Spleen (tissue), 11 donors: ENCODE data around the gene DRAP1. TPM values are rescaled to one million over a fixed set of nuclear protein-coding genes. Genes with fewer than 3 reads are reported as not detected.

Experiments
- DNase-seq: peaks from one replicate; pipeline ENCODE4 v3.0.0-alpha.2; 2020
- H3K27ac ChIP-seq, 8 donors: fragments of 200-600 bp; sonication (generic) in 7 of 8; 1 replicate in 4 of 8; 2 replicates in 4 of 8; pipeline versions ENCODE4 v1.5.0 to v1.8.0; 2016 to 2021; ENCODE audit warnings: inconsistent platforms in 4 of 8, mild to moderate bottlenecking in 4 of 8, moderate library complexity in 1 of 8
- H3K27me3 ChIP-seq, 7 donors: fragments of 200-600 bp; sonication (generic) in 6 of 7; replicated peaks in 1 of 7; 1 replicate in 4 of 7; 2 replicates in 3 of 7; pipeline versions ENCODE4 v1.5.0 to v1.8.0; 2016 to 2021; ENCODE audit warnings: inconsistent platforms in 3 of 7, mild to moderate bottlenecking in 1 of 7
- H3K36me3 ChIP-seq, 6 donors: fragments of 200-600 bp; sonication (generic) in 5 of 6; 1 replicate in 4 of 6; 2 replicates in 2 of 6; pipeline versions ENCODE4 v1.5.0 to v1.8.0; 2016 to 2021; ENCODE audit warnings: inconsistent platforms in 2 of 6
- H3K4me1 ChIP-seq, 6 donors: fragments of 200-600 bp; sonication (generic) in 5 of 6; 1 replicate in 3 of 6; 2 replicates in 3 of 6; pipeline versions ENCODE4 v1.5.0 to v1.8.0; 2016 to 2021; ENCODE audit warnings: inconsistent platforms in 3 of 6
- H3K4me3 ChIP-seq, 8 donors: fragments of 200-600 bp; sonication (generic) in 7 of 8; 1 replicate in 4 of 8; 2 replicates in 4 of 8; pipeline versions ENCODE4 v1.5.0 to v1.8.0; 2016 to 2021; ENCODE audit warnings: inconsistent platforms in 4 of 8, mild to moderate bottlenecking in 4 of 8, moderate library complexity in 2 of 8
- H3K9me3 ChIP-seq, 8 donors: fragments of 200-600 bp; sonication (generic) in 7 of 8; 1 replicate in 4 of 8; 2 replicates in 4 of 8; pipeline versions ENCODE4 v1.5.0 to v1.8.0; 2016 to 2021; ENCODE audit warnings: inconsistent platforms in 4 of 8
- CTCF ChIP-seq, 11 experiments: fragments of 200-600 bp in 7 of 11; fragments of 450-650 bp in 4 of 11; sonication (generic) in 4 of 11; IDR thresholded peaks in 8 of 11; conservative IDR thresholded peaks in 3 of 11; 1 replicate in 7 of 11; 2 replicates in 4 of 11; pipeline versions ENCODE4 v1.4.0 to v1.8.0; 2016 to 2021; ENCODE audit warnings: antibody characterized with exemption in 11 of 11, inconsistent platforms in 4 of 11, mild to moderate bottlenecking in 1 of 11
- POLR2A ChIP-seq, 3 donors: fragments of 450-650 bp; IDR thresholded peaks; one replicate each; pipeline ENCODE4 v1.5.1; 2017; ENCODE audit warnings: antibody characterized with exemption in 3 of 3, mild to moderate bottlenecking in 1 of 3
- POLR2AphosphoS5 ChIP-seq, 3 donors: sonication (generic); formaldehyde crosslinking; IDR thresholded peaks; one replicate each; pipeline ENCODE4 v1.5.1; 2017; ENCODE audit warnings: antibody characterized with exemption in 3 of 3
- WGBS, 5 donors: extraction: QIAGEN DNeasy Blood & Tissue Kit in 3 of 5; methylation state at CpG; one replicate each; pipeline versions ENCODE4 v1.1.5 to v1.1.7; 2013 to 2018; 5-methylcytosine and 5-hydroxymethylcytosine counted together
- intact Hi-C: fragments of 100-400 bp; cut with DNase I; formaldehyde crosslinking; loops from one replicate; pipeline ENCODE4 v1.15.0; 2023; ENCODE audit warnings: low total_unique reads
- polyA plus RNA-seq, 3 donors: library from polyadenylated mRNA; stranded (reverse); fragments of 200-250 nt; gene quantifications; one replicate each; pipeline ENCODE4 v1.2.1, GENCODE V29; 2013
- total RNA-seq, 7 donors: library from RNA; depleted of rRNA in 3 of 7; stranded (reverse); fragments of >200 nt in 3 of 7; fragmentation: NEBNext Ultra II Directional in 4 of 7; extraction: Animal tissue kit (Norgen Biotek cat#: 25700) in 4 of 7; gene quantifications; one replicate each; pipeline versions ENCODE4 v1.1.0 to v1.2.1, GENCODE V29; 2016 to 2021
- donor health status: healthy with polysubstance abuse.
- donor health status: DM: no; HTN: no; CAD: no; lungs with moderate emphysema.
- donor health status: DM: no; HTN: no; CAD: no.
- donor health status: Bipolar disorder and iron deficiency.
- donor health status: healthy.
- donor health status: DM: no; HTN: no; CAD: no.
- donor health status: DM: yes; HTN: yes; CAD: no.

The DRAP1 gene
- total and polyA plus RNA-seq, 10 donors: 58.3 to 123 (median 71.5) TPM

DNA sequence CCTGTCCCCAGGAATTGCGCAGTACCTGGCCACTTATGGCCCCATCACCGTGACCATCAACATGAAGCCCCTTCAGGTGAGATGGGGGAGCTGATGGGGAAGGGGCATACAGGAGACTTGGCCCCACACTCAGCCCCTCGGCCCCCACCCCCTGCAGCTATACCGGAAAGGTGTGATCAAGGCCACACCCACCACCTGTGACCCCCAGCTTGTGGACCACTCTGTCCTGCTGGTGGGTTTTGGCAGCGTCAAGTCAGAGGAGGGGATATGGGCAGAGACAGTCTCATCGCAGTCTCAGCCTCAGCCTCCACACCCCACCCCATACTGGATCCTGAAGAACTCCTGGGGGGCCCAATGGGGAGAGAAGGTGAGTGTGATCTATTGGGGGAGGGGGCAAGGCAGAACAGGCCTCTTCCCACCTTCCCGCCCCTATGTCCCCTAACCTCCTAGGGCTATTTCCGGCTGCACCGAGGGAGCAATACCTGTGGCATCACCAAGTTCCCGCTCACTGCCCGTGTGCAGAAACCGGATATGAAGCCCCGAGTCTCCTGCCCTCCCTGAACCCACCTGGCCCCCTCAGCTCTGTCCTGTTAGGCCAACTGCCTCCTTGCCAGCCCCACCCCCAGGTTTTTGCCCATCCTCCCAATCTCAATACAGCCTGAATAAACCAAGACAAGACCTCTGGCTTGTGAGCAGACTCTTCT, 36.0 kb upstream of the DRAP1 start:
- Histone ChIP-seq H3K27ac (no peak overlapping the region), H3K9me3 (no peaks in the 10 kb centered on the region), H3K36me3 (peaks cover 0 to 63% (median 38%) of the 10 kb centered on the region in 6 donors), H3K4me3 (no peak overlapping the region), H3K27me3 (no peaks in the 10 kb centered on the region), H3K4me1 (peaks cover 15 to 84% (median 48%) of the 10 kb centered on the region in 6 donors)
- TF ChIP-seq POLR2AphosphoS5 (IDR thresholded peaks at IDR 0.05): no peak
- TF ChIP-seq CTCF (IDR thresholded peaks at IDR 0.05 in 8 of 11, conservative IDR thresholded peaks at IDR 0.05 in 3 of 11): no peak
- no peak for TF ChIP-seq POLR2A (IDR thresholded peaks at IDR 0.05)
- peak; percentile 71 for DNase-seq
- intact Hi-C loops: no loop called here
- WGBS, 5 donors: 88 to 92% (median 91%) methylated on average over 10 to 13 of the region's 13 CpGs

GRCh38 chr11:65883786-65884715, 35.2 kb upstream of the DRAP1 start:
- peak; percentile 79 for DNase-seq
- H3K9me3 ChIP-seq: no peaks in the 10 kb centered on the region
- H3K4me1 ChIP-seq: peaks cover 15 to 85% (median 52%) of the 10 kb centered on the region in 6 donors
- intact Hi-C loops: no loop called here
- H3K4me3 ChIP-seq: no peak overlapping the region
- peak overlapping the region in 5 of 8 donors; percentile 13 to 60 (median 41) for H3K27ac ChIP-seq
- TF ChIP-seq CTCF (IDR thresholded peaks at IDR 0.05 in 8 of 11, conservative IDR thresholded peaks at IDR 0.05 in 3 of 11) (no peak), POLR2A (IDR thresholded peaks at IDR 0.05) (no peak), POLR2AphosphoS5 (IDR thresholded peaks at IDR 0.05) (no peak)
- peaks cover 0 to 63% (median 38%) of the 10 kb centered on the region in 6 donors for H3K36me3 ChIP-seq
- 77 to 90% (median 84%) methylated on average over 20 to 28 of the region's 28 CpGs for WGBS, 5 donors
- H3K27me3 ChIP-seq: no peaks in the 10 kb centered on the region

- TF ChIP-seq POLR2A (IDR thresholded peaks at IDR 0.05) (no peak), POLR2AphosphoS5 (IDR thresholded peaks at IDR 0.05) (peak; percentile 85 to 88 (median 86)), CTCF (IDR thresholded peaks at IDR 0.05 in 8 of 11, conservative IDR thresholded peaks at IDR 0.05 in 3 of 11) (peak; percentile 98 to 100 (median 99))
- no peak overlapping the region for H3K4me3 ChIP-seq
- H3K27ac ChIP-seq: peak overlapping the region in 5 of 8 donors; percentile 13 to 60 (median 41)
- H3K27me3 ChIP-seq: no peaks in the 10 kb centered on the region
- H3K4me1 ChIP-seq: peaks cover 21 to 85% (median 52%) of the 10 kb centered on the region in 6 donors
- peak; percentile 96 for DNase-seq
- WGBS, 5 donors: 2 to 23% (median 20%) methylated on average over 3 to 9 of the region's 9 CpGs
- no peaks in the 10 kb centered on the region for H3K9me3 ChIP-seq
- intact Hi-C loops: loop anchor here (5.0 kb wide), 1 partner anchor 103 kb away; no protein-coding TSS in a partner anchor
- H3K36me3 ChIP-seq: peaks cover 0 to 63% (median 38%) of the 10 kb centered on the region in 6 donors
These were observed 34.5 kb upstream of the DRAP1 start for GRCh38 chr11:65884716-65885092.
